Cerebellar cortex (tissue), 1 donor: ENCODE data around the gene FDXR.
"Not testable (repeated sequence)": the region's sequence is repeated elsewhere in the genome, so short reads cannot be mapped to it uniquely, and the experiment has no call there.

Source experiments
- DNase-seq: peaks from one replicate; pipeline ENCODE4 v3.0.0-alpha.2; 2015; ENCODE audit warnings: low spot score

The FDXR gene

GRCh38 chr17:74871356-74872076, 1.3 kb downstream of the FDXR start:
- no peak for DNase-seq

GRCh38 chr17:74870512-74870911, 2.3 kb downstream of the FDXR start:
- no peak for DNase-seq

GRCh38 chr17:74870028-74870427, 2.8 kb downstream of the FDXR start:
- DNase-seq, result not testable (repeated sequence)

GRCh38 chr17:74868908-74869255, 3.9 kb downstream of the FDXR start:
- DNase-seq, result no peak

- no peak for DNase-seq
Observed at GRCh38 chr17:74868251-74868907, 4.4 kb downstream of the FDXR start.

GRCh38 chr17:74866198-74866835, 6.5 kb downstream of the FDXR start:
- no peak for DNase-seq

GRCh38 chr17:74865504-74866197, 7.1 kb downstream of the FDXR start:
- DNase-seq, result no peak

GRCh38 chr17:74864866-74865395, 7.9 kb downstream of the FDXR start:
- peak; percentile 90 for DNase-seq

- no peak for DNase-seq
Observed at GRCh38 chr17:74864297-74864865, 8.4 kb downstream of the FDXR start.

- peak; percentile 50 for DNase-seq
Observed at GRCh38 chr17:74863420-74864296, 9.1 kb downstream of the FDXR start.

GRCh38 chr17:74862919-74863318, 9.9 kb downstream of the FDXR start:
- no peak for DNase-seq

GRCh38 chr17:74862108-74862901, 10.5 kb downstream of the FDXR start:
- peak; percentile 88 for DNase-seq

- DNase-seq, result no peak
Observed at GRCh38 chr17:74861662-74862107, 11.1 kb downstream of the FDXR start.

GRCh38 chr17:74860872-74861661, 11.7 kb downstream of the FDXR start:
- no peak for DNase-seq

GRCh38 chr17:74860229-74860871, 12.4 kb downstream of the FDXR start:
- no peak for DNase-seq

- DNase-seq, result no peak
Observed at GRCh38 chr17:74859459-74860228, 13.2 kb downstream of the FDXR start, which contains the start of gene GRIN2C. GRIN2C (minus strand) TSS chr17:74859885; CDS start chr17:74855092, 4,793 bp downstream.

GRCh38 chr17:74858672-74859458, 13.9 kb downstream of the FDXR start:
- peak; percentile 60 for DNase-seq
